Middle frontal gyrus (tissue), 1 donor: Measurements from ENCODE around the gene UBE2L5.

ENCODE experiments used
- DNase-seq: peaks from one replicate; pipeline ENCODE4 v3.0.0-alpha.2; 2015; ENCODE audit warnings: low spot score; ENCODE audit errors: extremely low spot score

The UBE2L5 gene

DNA sequence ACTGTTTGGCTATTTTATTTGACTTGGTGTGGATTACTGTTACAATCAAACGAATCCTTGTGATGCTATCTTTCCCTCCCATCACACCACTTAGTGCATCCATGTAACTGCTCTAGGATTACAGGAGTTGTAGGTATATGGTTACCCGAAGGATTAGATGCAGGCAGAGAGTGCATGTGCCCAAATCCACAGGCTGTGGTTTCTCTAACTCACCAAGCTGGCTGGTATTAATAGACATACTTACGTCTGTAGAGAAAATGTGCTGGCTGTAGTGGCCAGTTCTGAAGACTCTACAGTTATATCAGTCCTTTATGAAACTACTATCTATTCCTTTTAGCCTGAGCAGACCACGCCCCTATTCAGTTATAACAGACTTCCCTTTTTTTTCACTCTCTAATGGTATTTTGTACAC, 44.6 kb downstream of the UBE2L5 start:
- no peak for DNase-seq

DNA sequence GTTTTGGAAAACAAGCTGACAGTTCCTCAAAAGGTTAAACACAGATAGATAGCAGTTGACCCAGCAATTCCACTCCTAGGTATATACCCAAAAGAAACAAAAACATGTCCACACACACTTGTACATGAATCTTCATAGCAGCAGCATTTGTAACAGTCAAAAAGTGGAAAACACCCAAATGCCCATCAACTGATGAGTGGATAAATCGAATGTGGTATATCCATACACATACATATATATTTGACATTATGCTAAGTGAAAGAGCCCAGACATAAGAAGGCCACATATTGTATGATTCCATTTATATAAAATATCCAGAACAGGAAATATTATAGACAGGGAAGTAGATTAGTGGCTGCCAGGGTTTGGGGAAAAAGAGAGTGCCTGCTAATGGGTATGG, 51.4 kb downstream of the UBE2L5 start:
- DNase-seq, result no peak

DNA sequence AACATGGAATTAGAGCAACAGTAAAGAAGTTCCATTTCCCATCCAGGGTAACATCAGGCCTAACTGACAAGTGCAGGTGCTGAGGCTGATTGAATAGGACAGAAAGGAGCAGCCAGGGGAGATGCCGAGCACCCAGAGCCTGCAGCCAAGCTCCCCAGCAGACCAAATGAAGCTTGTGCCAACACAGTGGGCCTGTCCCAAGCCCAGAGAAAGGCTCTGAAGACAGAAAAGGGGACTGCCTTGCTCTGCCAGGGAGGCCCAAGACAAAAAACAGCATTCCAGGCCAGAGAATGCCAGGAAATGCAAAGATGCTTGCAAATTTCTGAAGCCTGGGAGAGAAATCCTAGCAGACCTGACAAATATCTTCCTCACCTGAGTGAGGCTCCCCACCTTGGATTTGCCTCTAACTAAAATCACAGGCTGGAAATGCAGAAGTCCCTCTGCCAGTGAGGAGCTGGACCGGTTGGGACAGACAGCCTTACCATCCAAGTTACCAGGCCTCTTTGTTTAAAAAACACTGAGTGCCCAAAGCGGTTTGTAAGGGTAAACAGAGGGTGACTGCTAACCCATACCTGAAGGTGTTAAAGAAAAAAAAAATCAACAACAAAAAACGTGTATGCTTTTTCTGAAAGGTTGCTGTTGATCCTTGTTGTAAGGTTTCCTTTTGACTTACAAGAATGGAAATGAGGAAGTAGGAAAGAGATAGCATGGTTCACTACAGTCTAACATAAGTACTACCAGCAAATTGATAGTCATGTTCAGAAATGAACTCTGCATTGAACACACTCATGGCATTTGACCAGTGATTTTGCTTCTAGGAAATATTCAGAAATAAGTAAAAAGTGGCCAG, 55.3 kb downstream of the UBE2L5 start:
- no peak for DNase-seq
